Adrenal gland (tissue), 12 donors: Measurements from ENCODE around the gene SMAD9. TPM values are rescaled to one million over a fixed set of nuclear protein-coding genes. Genes with fewer than 3 reads are reported as not detected.

Experiments used
- DNase-seq, 7 donors: peaks; one replicate each; pipeline ENCODE4 v3.0.0-alpha.2; 2019 to 2020
- H3K27ac ChIP-seq, 5 donors: fragments of 200-600 bp; sonication (generic) in 4 of 5; 1 replicate in 3 of 5; 2 replicates in 2 of 5; pipeline versions ENCODE4 v1.5.1 to v1.8.0; 2016 to 2020; ENCODE audit warnings: mild to moderate bottlenecking in 1 of 5
- H3K27me3 ChIP-seq: fragments of 200-600 bp; 2 replicates; pipeline ENCODE4 v1.8.0; 2021
- H3K36me3 ChIP-seq, 2 donors: fragments of 200-600 bp; replicated peaks in 1 of 2; 1 replicate in 1 of 2; 2 replicates in 1 of 2; pipeline versions ENCODE4 v1.5.1 to v1.8.0; 2018 to 2022
- H3K4me1 ChIP-seq, 2 donors: fragments of 200-600 bp; replicated peaks in 1 of 2; 1 replicate in 1 of 2; 2 replicates in 1 of 2; pipeline versions ENCODE4 v1.5.1 to v1.8.0; 2018 to 2021
- H3K4me3 ChIP-seq, 4 donors: fragments of 200-600 bp; sonication (generic) in 3 of 4; one replicate each; pipeline ENCODE4 v1.5.1; 2016 to 2018
- H3K9me3 ChIP-seq, 3 donors: fragments of 200-600 bp; sonication (generic) in 1 of 3; replicated peaks in 1 of 3; 1 replicate in 2 of 3; 2 replicates in 1 of 3; pipeline versions ENCODE4 v1.5.1 to v1.8.0; 2016 to 2021
- CTCF ChIP-seq, 6 experiments: fragments of 450-650 bp in 4 of 6; fragments of 200-600 bp in 2 of 6; sonication (generic) in 1 of 6; IDR thresholded peaks; 1 replicate in 5 of 6; 2 replicates in 1 of 6; pipeline versions ENCODE4 v1.5.1 to v1.8.0; 2016 to 2021; ENCODE audit warnings: antibody characterized with exemption in 6 of 6, mild to moderate bottlenecking in 2 of 6, moderate library complexity in 1 of 6
- POLR2A ChIP-seq, 2 donors: fragments of 450-650 bp; IDR thresholded peaks; one replicate each; pipeline ENCODE4 v1.6.1; 2017; ENCODE audit warnings: antibody characterized with exemption in 2 of 2, mild to moderate bottlenecking in 2 of 2, moderate library complexity in 1 of 2
- WGBS, 4 donors: extraction: QIAGEN DNeasy Blood & Tissue Kit in 2 of 4; methylation state at CpG; one replicate each; pipeline versions ENCODE4 v1.1.5 to v1.1.7; 2013 to 2017; 5-methylcytosine and 5-hydroxymethylcytosine counted together
- intact Hi-C, 2 donors: fragments of 100-400 bp; cut with DNase I; formaldehyde crosslinking; loops; one replicate each; pipeline versions ENCODE4 v1.14.1 to v1.15.0; 2022 to 2023
- polyA plus RNA-seq, 3 donors: library from polyadenylated mRNA; stranded (reverse); fragments of 200-250 nt in 2 of 3; fragments of 350-450 nt in 1 of 3; fragmentation: Illumina TruSeq in 1 of 3; extraction: RNeasy Lipid Tissue Mini Kit (QIAGEN cat#74804) in 1 of 3; gene quantifications; one replicate each; pipeline ENCODE4 v1.2.3, GENCODE V29; 2013 to 2014
- total RNA-seq, 9 donors: library from RNA; depleted of rRNA in 4 of 9; stranded (reverse); fragments of >200 nt in 4 of 9; fragments of 120-200 nt in 1 of 9; fragmentation: NEBNext Ultra II Directional in 1 of 9; extraction: Animal tissue kit (Norgen Biotek cat#: 25700) in 1 of 9; gene quantifications; one replicate each; pipeline versions ENCODE4 v1.1.0 to v1.2.4, GENCODE V29; 2013 to 2023
- donor health status: healthy with polysubstance abuse.
- donor health status: Bipolar disorder and iron deficiency.
- donor health status: DM: yes; HTN: yes; CAD: no.
- donor health status: DM: no; HTN: no; CAD: no.
- donor health status: DM: no; HTN: no; CAD: no.
- donor health status: DM: yes; HTN: yes; CAD: no.

Gene SMAD9
- total and polyA plus RNA-seq, 12 donors, result 0.88 to 4.5 (median 3.1) TPM

DNA sequence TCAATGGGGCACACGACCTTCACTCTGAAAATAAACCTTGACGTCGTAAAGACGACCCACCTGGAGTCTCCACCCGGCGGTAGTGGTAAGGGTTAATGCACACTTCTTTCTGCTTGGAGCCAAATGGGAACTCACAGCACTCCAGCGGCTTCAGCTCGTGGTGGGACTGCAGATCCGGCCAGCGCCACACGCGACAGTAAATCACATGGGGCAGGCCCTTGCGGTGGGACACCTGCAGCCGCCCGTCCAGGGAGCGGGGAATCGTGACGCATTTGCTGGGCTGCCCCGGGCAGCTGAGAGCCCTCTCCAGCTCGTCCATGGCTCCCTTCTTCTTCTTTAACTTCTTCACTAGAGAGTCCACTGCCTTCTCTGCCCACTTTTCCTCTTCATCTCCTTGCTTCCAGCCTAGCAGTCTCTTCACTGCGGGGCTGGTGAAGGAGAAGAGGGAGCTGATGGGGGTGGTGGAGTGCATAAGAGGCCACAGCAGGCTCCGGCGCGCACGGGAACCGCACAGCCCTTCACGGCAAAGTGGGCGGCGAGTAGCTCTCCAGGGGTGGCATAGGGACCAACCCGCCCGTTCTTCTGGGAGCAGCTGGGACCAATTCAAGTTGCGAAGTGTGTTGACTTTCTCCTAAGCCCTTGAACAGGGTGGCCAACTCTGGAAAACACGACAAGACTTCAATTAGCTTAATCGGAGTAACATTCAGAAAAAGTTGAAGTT lies 40.7 kb downstream of the SMAD9 start:
- 87 to 98% (median 90%) methylated on average over 19 to 34 of the region's 34 CpGs for WGBS, 4 donors
- Histone ChIP-seq H3K27ac (no peak overlapping the region), H3K4me1 (no peaks in the 10 kb centered on the region), H3K4me3 (no peak overlapping the region), H3K36me3 (no peaks in the 10 kb centered on the region), H3K9me3 (no peaks in the 10 kb centered on the region), H3K27me3 (no peaks in the 10 kb centered on the region)
- TF ChIP-seq CTCF (IDR thresholded peaks at IDR 0.05), result no peak
- no peak for TF ChIP-seq POLR2A (IDR thresholded peaks at IDR 0.05)
- intact Hi-C loops, result no loop called here
- no peak for DNase-seq

DNA sequence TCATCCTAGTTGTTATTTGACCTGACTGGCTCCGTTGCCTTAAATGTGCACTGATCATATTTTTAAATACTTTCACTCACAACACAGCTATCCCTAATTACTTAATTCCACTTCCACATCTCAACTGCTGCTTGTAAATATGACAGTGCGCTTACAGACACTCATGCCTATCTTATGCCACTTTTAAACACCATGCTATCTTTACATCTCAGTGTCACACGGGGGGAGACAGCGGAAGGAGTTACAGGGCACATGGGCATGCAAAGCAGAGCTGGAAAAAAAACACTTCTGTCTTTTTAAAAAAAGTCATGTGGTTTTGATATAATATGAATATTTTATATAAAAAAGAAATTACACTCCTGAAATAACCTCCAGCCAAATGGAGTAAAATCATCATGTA lies 44.1 kb downstream of the SMAD9 start:
- H3K4me3 ChIP-seq, result no peak overlapping the region
- no peaks in the 10 kb centered on the region for H3K9me3 ChIP-seq
- WGBS, 4 donors, result 71 to 86% (median 76%) methylated on average over 4 of the region's 4 CpGs
- TF ChIP-seq POLR2A (IDR thresholded peaks at IDR 0.05), result no peak
- no peak for TF ChIP-seq CTCF (IDR thresholded peaks at IDR 0.05)
- DNase-seq, result no peak
- no peaks in the 10 kb centered on the region for H3K36me3 ChIP-seq
- no peak overlapping the region for H3K27ac ChIP-seq
- intact Hi-C loops, result no loop called here
- no peaks in the 10 kb centered on the region for H3K27me3 ChIP-seq
- H3K4me1 ChIP-seq, result no peaks in the 10 kb centered on the region

DNA sequence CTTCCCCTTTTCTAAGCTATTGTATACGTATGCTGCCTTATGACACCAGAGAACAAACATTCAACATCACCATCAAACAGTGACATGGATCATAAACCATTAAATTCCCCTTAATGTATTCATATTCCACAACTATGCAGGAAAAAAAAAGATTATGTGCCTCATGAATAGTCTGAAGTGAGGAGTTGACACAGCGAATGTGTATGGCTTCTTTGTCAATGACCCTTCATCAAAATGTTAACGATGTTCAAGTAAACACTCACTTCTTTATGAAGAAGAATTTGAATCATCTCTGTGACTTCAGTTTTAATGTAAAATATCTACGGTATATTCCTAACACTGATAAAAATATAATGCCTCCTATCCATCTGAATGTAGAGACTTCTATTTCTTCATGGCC lies 44.6 kb downstream of the SMAD9 start:
- Histone ChIP-seq H3K27me3 (no peaks in the 10 kb centered on the region), H3K27ac (no peak overlapping the region), H3K36me3 (no peaks in the 10 kb centered on the region), H3K4me1 (no peaks in the 10 kb centered on the region), H3K9me3 (no peaks in the 10 kb centered on the region), H3K4me3 (no peak overlapping the region)
- no peak for TF ChIP-seq CTCF (IDR thresholded peaks at IDR 0.05)
- TF ChIP-seq POLR2A (IDR thresholded peaks at IDR 0.05), result no peak
- intact Hi-C loops, result no loop called here
- DNase-seq, result no peak
- WGBS, 4 donors, result 86 to 93% (median 91%) methylated on average over 4 of the region's 4 CpGs

DNA sequence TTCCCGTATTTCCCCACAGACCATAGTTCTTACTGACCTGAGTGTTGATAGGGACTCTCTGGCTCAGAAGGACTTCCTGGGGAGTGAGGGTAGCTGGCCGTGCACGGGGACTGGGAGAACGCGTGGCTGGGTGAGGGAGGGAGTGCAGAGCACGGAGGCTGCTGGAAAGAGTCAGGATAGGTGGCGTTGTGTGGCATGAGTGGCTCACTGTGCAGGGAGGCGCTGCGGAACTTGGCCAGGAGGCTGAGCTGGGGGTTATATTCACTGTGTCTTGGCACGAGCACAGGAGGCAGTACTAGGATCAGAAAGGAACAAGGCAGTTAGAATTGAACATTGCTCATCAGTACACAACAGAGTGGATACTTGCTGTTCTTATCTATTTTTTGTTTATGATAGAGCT lies 47.4 kb downstream of the SMAD9 start:
- no peaks in the 10 kb centered on the region for H3K36me3 ChIP-seq
- no peak for DNase-seq
- H3K4me1 ChIP-seq, result no peaks in the 10 kb centered on the region
- WGBS, 4 donors, result 65 to 85% (median 77%) methylated on average over 10 of the region's 10 CpGs
- H3K27me3 ChIP-seq, result no peaks in the 10 kb centered on the region
- TF ChIP-seq POLR2A (IDR thresholded peaks at IDR 0.05) (no peak), CTCF (IDR thresholded peaks at IDR 0.05) (no peak)
- no peaks in the 10 kb centered on the region for H3K9me3 ChIP-seq
- intact Hi-C loops, result no loop called here
- H3K27ac ChIP-seq, result no peak overlapping the region
- no peak overlapping the region for H3K4me3 ChIP-seq
